MM.1S (cell line): ENCODE results near the gene CCDC88C.

Experiments
- CTCF ChIP-seq: fragments of 300-600 bp; sonication (generic); IDR thresholded peaks from 2 replicates; pipeline ENCODE4 v1.5.1; 2016; ENCODE audit warnings: antibody characterized with exemption, low read length, mixed read lengths
- EZH2 ChIP-seq: fragments of 300-600 bp; sonication (generic); optimal IDR thresholded peaks from 2 replicates; pipeline ENCODE3; 2017; ENCODE audit warnings: low read depth, mild to moderate bottlenecking, antibody characterized with exemption, low read length, mixed read lengths
- EZH2phosphoT487 ChIP-seq: fragments of 300-600 bp; sonication (generic); IDR thresholded peaks from 2 replicates; pipeline ENCODE4 v1.6.1; 2018; ENCODE audit warnings: antibody characterized with exemption, low read length

GRCh38 chr14:91315844-91316267, 101.8 kb downstream of the CCDC88C start:
- TF ChIP-seq CTCF = no peak; the same call in 1 of the 2 replicates
- TF ChIP-seq EZH2 = no peak
- TF ChIP-seq EZH2phosphoT487 = no peak
